Adipocyte (in vitro differentiated cells): ENCODE data around the gene MAD1L1.
A peak's percentile ranks its signal among the peaks of the same experiment; 100 is the strongest.

Experiments
- DNase-seq: peaks from one replicate; pipeline ENCODE4 v3.0.0-alpha.2; 2015; ENCODE audit warnings: low read depth
- H3K27me3 ChIP-seq: replicated peaks from 2 replicates; pipeline ENCODE4 v1.7.0; 2013; ENCODE audit warnings: mild to moderate bottlenecking, low read length, moderate library complexity; ENCODE audit not compliant: control insufficient read depth, insufficient read depth
- H3K36me3 ChIP-seq: 2 replicates; pipeline ENCODE4 v1.7.0; 2013; ENCODE audit warnings: low read length, mild to moderate bottlenecking, moderate library complexity; ENCODE audit not compliant: control insufficient read depth, insufficient read depth, severe bottlenecking
- H3K4me1 ChIP-seq: 2 replicates; pipeline ENCODE4 v1.7.0; 2013; ENCODE audit warnings: mild to moderate bottlenecking, low read length, moderate library complexity; ENCODE audit not compliant: control insufficient read depth, insufficient read depth
- H3K4me3 ChIP-seq: 2 replicates; pipeline ENCODE4 v1.7.0; 2013; ENCODE audit warnings: mild to moderate bottlenecking, low read length, moderate library complexity
- H3K9ac ChIP-seq: 2 replicates; pipeline ENCODE4 v1.7.0; 2013; ENCODE audit warnings: mild to moderate bottlenecking, low read length, moderate library complexity
- H3K9me3 ChIP-seq: 2 replicates; pipeline ENCODE4 v1.7.0; 2013; ENCODE audit warnings: mild to moderate bottlenecking, low read length, moderate library complexity; ENCODE audit not compliant: control insufficient read depth

MAD1L1 gene

GRCh38 chr7:1809070-1809469, 423.7 kb downstream of the MAD1L1 start:
- Histone ChIP-seq H3K4me3 (no peak overlapping the region), H3K27me3 (peaks cover 15% of the 10 kb centered on the region), H3K36me3 (no peaks in the 10 kb centered on the region), H3K9ac (no peak overlapping the region), H3K4me1 (peaks cover 7% of the 10 kb centered on the region), H3K9me3 (no peaks in the 10 kb centered on the region)
- DNase-seq, result no peak

- Histone ChIP-seq H3K4me1 (peaks cover 7% of the 10 kb centered on the region), H3K4me3 (no peak overlapping the region), H3K9ac (no peak overlapping the region), H3K27me3 (peaks cover 20% of the 10 kb centered on the region), H3K36me3 (no peaks in the 10 kb centered on the region), H3K9me3 (no peaks in the 10 kb centered on the region)
- no peak for DNase-seq
Observed at GRCh38 chr7:1807821-1808600, 424.7 kb downstream of the MAD1L1 start.

- no peak overlapping the region for H3K9ac ChIP-seq
- DNase-seq, result no peak
- H3K4me1 ChIP-seq, result peaks cover 6% of the 10 kb centered on the region
- no peak overlapping the region for H3K4me3 ChIP-seq
- H3K27me3 ChIP-seq, result peaks cover 19% of the 10 kb centered on the region
- H3K36me3 ChIP-seq, result no peaks in the 10 kb centered on the region
- no peaks in the 10 kb centered on the region for H3K9me3 ChIP-seq
Observed at GRCh38 chr7:1806354-1806753, 426.4 kb downstream of the MAD1L1 start.

GRCh38 chr7:1804310-1804709, 428.4 kb downstream of the MAD1L1 start:
- no peak for DNase-seq
- H3K27me3 ChIP-seq, result peaks cover 13% of the 10 kb centered on the region
- H3K4me3 ChIP-seq, result no peak overlapping the region
- no peaks in the 10 kb centered on the region for H3K9me3 ChIP-seq
- no peak overlapping the region for H3K9ac ChIP-seq
- H3K4me1 ChIP-seq, result no peaks in the 10 kb centered on the region
- H3K36me3 ChIP-seq, result no peaks in the 10 kb centered on the region

GRCh38 chr7:1802899-1803298, 429.8 kb downstream of the MAD1L1 start:
- H3K36me3 ChIP-seq, result no peaks in the 10 kb centered on the region
- no peaks in the 10 kb centered on the region for H3K9me3 ChIP-seq
- no peak for DNase-seq
- no peak overlapping the region for H3K4me3 ChIP-seq
- peaks cover 16% of the 10 kb centered on the region for H3K27me3 ChIP-seq
- no peak overlapping the region for H3K9ac ChIP-seq
- H3K4me1 ChIP-seq, result no peaks in the 10 kb centered on the region

GRCh38 chr7:1800902-1801301, 431.8 kb downstream of the MAD1L1 start:
- H3K9me3 ChIP-seq, result peaks cover 8% of the 10 kb centered on the region
- no peaks in the 10 kb centered on the region for H3K4me1 ChIP-seq
- DNase-seq, result no peak
- no peak overlapping the region for H3K4me3 ChIP-seq
- H3K27me3 ChIP-seq, result peaks cover 16% of the 10 kb centered on the region
- H3K36me3 ChIP-seq, result no peaks in the 10 kb centered on the region
- H3K9ac ChIP-seq, result no peak overlapping the region

- DNase-seq, result no peak
- Histone ChIP-seq H3K27me3 (peaks cover 11% of the 10 kb centered on the region), H3K36me3 (no peaks in the 10 kb centered on the region), H3K9ac (no peak overlapping the region), H3K4me3 (no peak overlapping the region), H3K4me1 (no peaks in the 10 kb centered on the region), H3K9me3 (peaks cover 35% of the 10 kb centered on the region)
Observed at GRCh38 chr7:1798191-1798590, 434.6 kb downstream of the MAD1L1 start.

- Histone ChIP-seq H3K27me3 (peaks cover 7% of the 10 kb centered on the region), H3K36me3 (no peaks in the 10 kb centered on the region), H3K4me1 (no peaks in the 10 kb centered on the region), H3K9ac (no peak overlapping the region), H3K4me3 (peak overlapping the region; percentile 30), H3K9me3 (peaks cover 45% of the 10 kb centered on the region)
- no peak for DNase-seq
Observed at GRCh38 chr7:1794888-1795542, 437.7 kb downstream of the MAD1L1 start.

GRCh38 chr7:1787681-1788235, 445.0 kb downstream of the MAD1L1 start:
- DNase-seq, result no peak
- no peak overlapping the region for H3K4me3 ChIP-seq
- peaks cover 12% of the 10 kb centered on the region for H3K9me3 ChIP-seq
- H3K36me3 ChIP-seq, result no peaks in the 10 kb centered on the region
- H3K27me3 ChIP-seq, result no peaks in the 10 kb centered on the region
- H3K9ac ChIP-seq, result no peak overlapping the region
- H3K4me1 ChIP-seq, result no peaks in the 10 kb centered on the region

- DNase-seq, result no peak
- H3K9ac ChIP-seq, result no peak overlapping the region
- no peaks in the 10 kb centered on the region for H3K4me1 ChIP-seq
- no peaks in the 10 kb centered on the region for H3K36me3 ChIP-seq
- no peak overlapping the region for H3K4me3 ChIP-seq
- H3K27me3 ChIP-seq, result no peaks in the 10 kb centered on the region
- peaks cover 12% of the 10 kb centered on the region for H3K9me3 ChIP-seq
Observed at GRCh38 chr7:1787241-1787640, 445.5 kb downstream of the MAD1L1 start.

GRCh38 chr7:1785839-1786238, 446.9 kb downstream of the MAD1L1 start:
- H3K36me3 ChIP-seq, result no peaks in the 10 kb centered on the region
- no peak overlapping the region for H3K4me3 ChIP-seq
- no peaks in the 10 kb centered on the region for H3K27me3 ChIP-seq
- no peaks in the 10 kb centered on the region for H3K4me1 ChIP-seq
- DNase-seq, result no peak
- peaks cover 6% of the 10 kb centered on the region for H3K9me3 ChIP-seq
- H3K9ac ChIP-seq, result no peak overlapping the region
